HepG2 (cell line): ENCODE measurements around the gene CEP170. TPM values are rescaled to one million over a fixed set of nuclear protein-coding genes. Genes with fewer than 3 reads are reported as not detected.

Experiments used
- ARNT2 ChIP-seq: sonication (generic); formaldehyde crosslinking; IDR thresholded peaks from 2 replicates; pipeline ENCODE4 v1.8.0; 2022; ENCODE audit warnings: mild to moderate bottlenecking, low read depth, missing genetic modification reagents, moderate library complexity
- ASH2L ChIP-seq: fragments of 300-600, 200-600 bp; sonication (generic); IDR thresholded peaks from 2 replicates; pipeline ENCODE4 v1.7.0; 2017; ENCODE audit warnings: low read depth, mild to moderate bottlenecking, moderate library complexity, mixed read lengths, low read length; ENCODE audit not compliant: insufficient read length
- NKX3-1 ChIP-seq: sonication (generic); formaldehyde crosslinking; IDR thresholded peaks from 2 replicates; pipeline ENCODE4 v1.5.0; 2020; ENCODE audit warnings: missing genetic modification reagents
- PAF1 ChIP-seq: IDR thresholded peaks from 2 replicates; pipeline ENCODE4 v1.6.1; 2016; ENCODE audit warnings: missing genetic modification reagents, missing compliant biosample characterization
- RBFOX2 ChIP-seq: fragments of 200-400 bp; formaldehyde crosslinking; IDR thresholded peaks from 2 replicates; pipeline ENCODE4 v1.6.1; 2017; ENCODE audit warnings: low read depth, mild to moderate bottlenecking, low read length
- ZEB1 ChIP-seq: IDR thresholded peaks from 2 replicates; pipeline ENCODE4 v1.6.1; 2012; ENCODE audit warnings: mild to moderate bottlenecking, low read depth, inconsistent platforms; ENCODE audit not compliant: insufficient replicate concordance
- ZFP90 ChIP-seq: sonication (generic); formaldehyde crosslinking; IDR thresholded peaks from 2 replicates; pipeline ENCODE4 v1.8.0; 2022; ENCODE audit warnings: missing genetic modification reagents, mild to moderate bottlenecking, inconsistent platforms, borderline replicate concordance
- ZNF205 ChIP-seq: IDR thresholded peaks from 2 replicates; pipeline ENCODE4 v1.6.1; 2018; ENCODE audit warnings: missing biosample characterization, missing genetic modification reagents
- ZNF34 ChIP-seq: sonication (generic); formaldehyde crosslinking; IDR thresholded peaks from 2 replicates; pipeline ENCODE4 v1.4.0; 2020; ENCODE audit warnings: mild to moderate bottlenecking, missing genetic modification reagents, borderline replicate concordance
- ZNF547 ChIP-seq: sonication (generic); formaldehyde crosslinking; IDR thresholded peaks from 2 replicates; pipeline ENCODE4 v1.5.1; 2020; ENCODE audit warnings: mild to moderate bottlenecking, missing genetic modification reagents
- ZNF780A ChIP-seq: sonication (generic); formaldehyde crosslinking; IDR thresholded peaks from 2 replicates; pipeline ENCODE4 v1.8.0; 2022; ENCODE audit warnings: mild to moderate bottlenecking, missing genetic modification reagents, moderate library complexity
- polyA plus RNA-seq, 8 experiments: library from polyadenylated mRNA; depleted of rRNA in 3 of 8; stranded (reverse) in 7 of 8; unstranded in 1 of 8; fragments of >200 nt; fragmentation: Illumina TruSeq in 4 of 8; extraction: Trizol in 4 of 8; gene quantifications; 2 replicates each; pipeline versions ENCODE4 v1.2.1 to v1.2.3, GENCODE V29; 2011 to 2016; ENCODE audit warnings: low read depth in 4 of 8, missing spikeins in 1 of 8, mixed read lengths in 1 of 8; ENCODE audit not compliant: insufficient read depth in 1 of 8
- total RNA-seq, 5 experiments: library from RNA; depleted of rRNA; stranded (reverse); fragments of >200 nt; fragmentation: Illumina TruSeq; extraction: Trizol; gene quantifications; 2 replicates each; pipeline ENCODE4 v1.2.3, GENCODE V29; 2016; ENCODE audit warnings: low read depth in 1 of 5
- TF ChIP-seq, protein P1 (sequence below): sonication (generic); formaldehyde crosslinking; IDR thresholded peaks from 2 replicates; pipeline ENCODE4 v1.4.0; 2020; ENCODE audit warnings: low read depth, mild to moderate bottlenecking, missing genetic modification reagents
- TF ChIP-seq, protein P2 (sequence below): sonication (generic); formaldehyde crosslinking; IDR thresholded peaks from 2 replicates; pipeline ENCODE4 v1.4.0; 2020; ENCODE audit warnings: mild to moderate bottlenecking, low read depth, missing genetic modification reagents
- TF ChIP-seq, protein P3 (sequence below): sonication (generic); formaldehyde crosslinking; IDR thresholded peaks from 2 replicates; pipeline ENCODE4 v1.5.0; 2020; ENCODE audit warnings: missing genetic modification reagents
- TF ChIP-seq, protein P4 (sequence below): sonication (generic); formaldehyde crosslinking; IDR thresholded peaks from 2 replicates; pipeline ENCODE4 v1.5.1; 2020; ENCODE audit warnings: mild to moderate bottlenecking, moderate library complexity, missing genetic modification reagents
- TF ChIP-seq, protein P5 (sequence below): IDR thresholded peaks from 2 replicates; pipeline ENCODE4 v1.6.1; 2018; ENCODE audit warnings: missing genetic modification reagents, mild to moderate bottlenecking, missing compliant biosample characterization
- TF ChIP-seq, protein P6 (sequence below): sonication (generic); formaldehyde crosslinking; IDR thresholded peaks from 2 replicates; pipeline ENCODE4 v1.4.0; 2020; ENCODE audit warnings: missing genetic modification reagents, borderline replicate concordance

CEP170 gene
- total and polyA plus RNA-seq, 2 of the 13 experiments (the other 11 are each of a cell fraction or from before 2014, with no cell fraction given): 23.0 to 28.6 TPM

DNA sequence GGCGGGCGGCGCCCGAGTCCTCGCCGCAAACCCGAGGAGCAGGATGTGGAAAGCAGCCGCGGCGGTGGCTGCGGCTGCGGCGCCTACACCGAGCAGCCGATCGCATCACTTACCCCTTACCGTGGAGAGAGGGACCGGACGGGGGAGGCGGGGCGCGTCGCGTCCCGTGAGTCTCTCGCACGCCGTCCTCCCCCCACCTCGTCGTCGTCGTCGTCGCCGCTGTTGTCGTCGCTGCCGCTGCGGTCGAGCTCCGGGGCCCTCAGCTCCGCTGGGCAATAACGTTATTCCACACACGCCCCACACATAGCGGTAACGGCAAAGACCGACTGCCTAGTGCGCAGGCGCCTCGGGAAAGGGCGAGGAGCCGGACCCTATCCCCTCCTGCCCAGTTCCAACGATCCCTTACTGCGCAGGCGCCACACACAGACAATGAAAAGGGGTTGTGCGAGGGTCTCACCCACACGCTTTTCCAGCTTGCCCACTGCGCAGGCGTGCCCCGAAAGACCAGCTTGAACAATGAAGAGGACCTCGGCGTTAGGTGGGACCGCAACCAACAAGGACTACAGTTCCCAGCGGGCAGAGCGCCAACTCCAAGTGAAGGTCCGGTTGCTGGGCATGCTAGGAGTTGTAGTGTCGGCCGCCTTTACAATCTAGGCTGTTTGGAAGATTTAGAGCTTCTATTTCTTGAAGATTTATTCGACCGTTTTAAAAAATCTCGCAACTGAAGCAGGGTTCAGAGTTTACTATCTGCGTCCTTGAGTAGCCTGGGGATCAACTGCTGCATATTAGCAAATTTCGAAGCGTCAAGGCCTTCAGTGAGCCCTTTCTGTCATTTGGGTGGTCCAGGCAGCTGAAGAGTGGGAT lies at the start of gene CEP170 (continued):
- TF ChIP-seq ZNF780A (CRISPR knock-in tag) (no peak), ZNF547 (CRISPR knock-in tag) (no peak; the same call in 1 of the 2 replicates), RBFOX2 (peak; percentile 86), ASH2L (peak; percentile 72), ZEB1 (no peak), ZNF34 (CRISPR knock-in tag) (0 out of 2 replicates have a peak, but pooled peaks have one; percentile 32), ARNT2 (CRISPR knock-in tag) (peak; percentile 41; the same call in 1 of the 2 replicates), ZFP90 (0 out of 2 replicates have a peak, but pooled peaks have one; percentile 33), NKX3-1 (no peak), PAF1 (CRISPR knock-in tag) (no peak), ZNF205 (CRISPR knock-in tag) (no peak)
- TF ChIP-seq, protein P1, sequence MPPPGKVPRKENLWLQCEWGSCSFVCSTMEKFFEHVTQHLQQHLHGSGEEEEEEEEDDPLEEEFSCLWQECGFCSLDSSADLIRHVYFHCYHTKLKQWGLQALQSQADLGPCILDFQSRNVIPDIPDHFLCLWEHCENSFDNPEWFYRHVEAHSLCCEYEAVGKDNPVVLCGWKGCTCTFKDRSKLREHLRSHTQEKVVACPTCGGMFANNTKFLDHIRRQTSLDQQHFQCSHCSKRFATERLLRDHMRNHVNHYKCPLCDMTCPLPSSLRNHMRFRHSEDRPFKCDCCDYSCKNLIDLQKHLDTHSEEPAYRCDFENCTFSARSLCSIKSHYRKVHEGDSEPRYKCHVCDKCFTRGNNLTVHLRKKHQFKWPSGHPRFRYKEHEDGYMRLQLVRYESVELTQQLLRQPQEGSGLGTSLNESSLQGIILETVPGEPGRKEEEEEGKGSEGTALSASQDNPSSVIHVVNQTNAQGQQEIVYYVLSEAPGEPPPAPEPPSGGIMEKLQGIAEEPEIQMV (CRISPR knock-in tag): peak; percentile 27; the same call in 1 of the 2 replicates
- TF ChIP-seq, protein P2, sequence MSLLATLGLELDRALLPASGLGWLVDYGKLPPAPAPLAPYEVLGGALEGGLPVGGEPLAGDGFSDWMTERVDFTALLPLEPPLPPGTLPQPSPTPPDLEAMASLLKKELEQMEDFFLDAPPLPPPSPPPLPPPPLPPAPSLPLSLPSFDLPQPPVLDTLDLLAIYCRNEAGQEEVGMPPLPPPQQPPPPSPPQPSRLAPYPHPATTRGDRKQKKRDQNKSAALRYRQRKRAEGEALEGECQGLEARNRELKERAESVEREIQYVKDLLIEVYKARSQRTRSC (CRISPR knock-in tag): 0 out of 2 replicates have a peak, but pooled peaks have one; percentile 34
- TF ChIP-seq, protein P3, sequence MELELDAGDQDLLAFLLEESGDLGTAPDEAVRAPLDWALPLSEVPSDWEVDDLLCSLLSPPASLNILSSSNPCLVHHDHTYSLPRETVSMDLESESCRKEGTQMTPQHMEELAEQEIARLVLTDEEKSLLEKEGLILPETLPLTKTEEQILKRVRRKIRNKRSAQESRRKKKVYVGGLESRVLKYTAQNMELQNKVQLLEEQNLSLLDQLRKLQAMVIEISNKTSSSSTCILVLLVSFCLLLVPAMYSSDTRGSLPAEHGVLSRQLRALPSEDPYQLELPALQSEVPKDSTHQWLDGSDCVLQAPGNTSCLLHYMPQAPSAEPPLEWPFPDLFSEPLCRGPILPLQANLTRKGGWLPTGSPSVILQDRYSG (CRISPR knock-in tag): no peak
- TF ChIP-seq, protein P4, sequence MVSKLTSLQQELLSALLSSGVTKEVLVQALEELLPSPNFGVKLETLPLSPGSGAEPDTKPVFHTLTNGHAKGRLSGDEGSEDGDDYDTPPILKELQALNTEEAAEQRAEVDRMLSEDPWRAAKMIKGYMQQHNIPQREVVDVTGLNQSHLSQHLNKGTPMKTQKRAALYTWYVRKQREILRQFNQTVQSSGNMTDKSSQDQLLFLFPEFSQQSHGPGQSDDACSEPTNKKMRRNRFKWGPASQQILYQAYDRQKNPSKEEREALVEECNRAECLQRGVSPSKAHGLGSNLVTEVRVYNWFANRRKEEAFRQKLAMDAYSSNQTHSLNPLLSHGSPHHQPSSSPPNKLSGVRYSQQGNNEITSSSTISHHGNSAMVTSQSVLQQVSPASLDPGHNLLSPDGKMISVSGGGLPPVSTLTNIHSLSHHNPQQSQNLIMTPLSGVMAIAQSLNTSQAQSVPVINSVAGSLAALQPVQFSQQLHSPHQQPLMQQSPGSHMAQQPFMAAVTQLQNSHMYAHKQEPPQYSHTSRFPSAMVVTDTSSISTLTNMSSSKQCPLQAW (CRISPR knock-in tag): no peak
- TF ChIP-seq, protein P5, sequence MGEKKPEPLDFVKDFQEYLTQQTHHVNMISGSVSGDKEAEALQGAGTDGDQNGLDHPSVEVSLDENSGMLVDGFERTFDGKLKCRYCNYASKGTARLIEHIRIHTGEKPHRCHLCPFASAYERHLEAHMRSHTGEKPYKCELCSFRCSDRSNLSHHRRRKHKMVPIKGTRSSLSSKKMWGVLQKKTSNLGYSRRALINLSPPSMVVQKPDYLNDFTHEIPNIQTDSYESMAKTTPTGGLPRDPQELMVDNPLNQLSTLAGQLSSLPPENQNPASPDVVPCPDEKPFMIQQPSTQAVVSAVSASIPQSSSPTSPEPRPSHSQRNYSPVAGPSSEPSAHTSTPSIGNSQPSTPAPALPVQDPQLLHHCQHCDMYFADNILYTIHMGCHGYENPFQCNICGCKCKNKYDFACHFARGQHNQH (CRISPR knock-in tag): peak; percentile 21
- TF ChIP-seq, protein P6, sequence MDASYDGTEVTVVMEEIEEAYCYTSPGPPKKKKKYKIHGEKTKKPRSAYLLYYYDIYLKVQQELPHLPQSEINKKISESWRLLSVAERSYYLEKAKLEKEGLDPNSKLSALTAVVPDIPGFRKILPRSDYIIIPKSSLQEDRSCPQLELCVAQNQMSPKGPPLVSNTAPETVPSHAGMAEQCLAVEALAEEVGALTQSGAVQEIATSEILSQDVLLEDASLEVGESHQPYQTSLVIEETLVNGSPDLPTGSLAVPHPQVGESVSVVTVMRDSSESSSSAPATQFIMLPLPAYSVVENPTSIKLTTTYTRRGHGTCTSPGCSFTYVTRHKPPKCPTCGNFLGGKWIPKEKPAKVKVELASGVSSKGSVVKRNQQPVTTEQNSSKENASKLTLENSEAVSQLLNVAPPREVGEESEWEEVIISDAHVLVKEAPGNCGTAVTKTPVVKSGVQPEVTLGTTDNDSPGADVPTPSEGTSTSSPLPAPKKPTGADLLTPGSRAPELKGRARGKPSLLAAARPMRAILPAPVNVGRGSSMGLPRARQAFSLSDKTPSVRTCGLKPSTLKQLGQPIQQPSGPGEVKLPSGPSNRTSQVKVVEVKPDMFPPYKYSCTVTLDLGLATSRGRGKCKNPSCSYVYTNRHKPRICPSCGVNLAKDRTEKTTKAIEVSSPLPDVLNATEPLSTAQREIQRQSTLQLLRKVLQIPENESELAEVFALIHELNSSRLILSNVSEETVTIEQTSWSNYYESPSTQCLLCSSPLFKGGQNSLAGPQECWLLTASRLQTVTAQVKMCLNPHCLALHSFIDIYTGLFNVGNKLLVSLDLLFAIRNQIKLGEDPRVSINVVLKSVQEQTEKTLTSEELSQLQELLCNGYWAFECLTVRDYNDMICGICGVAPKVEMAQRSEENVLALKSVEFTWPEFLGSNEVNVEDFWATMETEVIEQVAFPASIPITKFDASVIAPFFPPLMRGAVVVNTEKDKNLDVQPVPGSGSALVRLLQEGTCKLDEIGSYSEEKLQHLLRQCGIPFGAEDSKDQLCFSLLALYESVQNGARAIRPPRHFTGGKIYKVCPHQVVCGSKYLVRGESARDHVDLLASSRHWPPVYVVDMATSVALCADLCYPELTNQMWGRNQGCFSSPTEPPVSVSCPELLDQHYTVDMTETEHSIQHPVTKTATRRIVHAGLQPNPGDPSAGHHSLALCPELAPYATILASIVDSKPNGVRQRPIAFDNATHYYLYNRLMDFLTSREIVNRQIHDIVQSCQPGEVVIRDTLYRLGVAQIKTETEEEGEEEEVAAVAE (CRISPR knock-in tag): no peak; the same call in 1 of the 2 replicates
